GM21619 (cell line): ENCODE measurements around the gene MRGPRF.
"Not testable (repeated sequence)": the region's sequence is repeated elsewhere in the genome, so short reads cannot be mapped to it uniquely, and the experiment has no call there.

Experiments used
- ATAC-seq: cut with Tn5 transposase; IDR thresholded peaks from one replicate; pipeline ENCODE4 v1.9.1; 2021; ENCODE audit not compliant: unreplicated experiment

The MRGPRF gene

GRCh38 chr11:69004411-69005182, 8.4 kb downstream of the MRGPRF start:
- ATAC-seq, result no peak

GRCh38 chr11:69003866-69004367, 9.1 kb downstream of the MRGPRF start:
- ATAC-seq, result no peak

GRCh38 chr11:69003301-69003865, 9.7 kb downstream of the MRGPRF start:
- ATAC-seq, result no peak

- no peak for ATAC-seq
Measured at GRCh38 chr11:69002570-69003231, 10.3 kb downstream of the MRGPRF start.

GRCh38 chr11:69002110-69002569, 10.9 kb downstream of the MRGPRF start:
- no peak for ATAC-seq

- ATAC-seq, result no peak
Measured at GRCh38 chr11:69001243-69002081, 11.6 kb downstream of the MRGPRF start.

GRCh38 chr11:69000831-69001242, 12.2 kb downstream of the MRGPRF start:
- no peak for ATAC-seq

GRCh38 chr11:69000391-69000790, 12.7 kb downstream of the MRGPRF start:
- ATAC-seq, result no peak

GRCh38 chr11:68999748-69000355, 13.2 kb downstream of the MRGPRF start:
- ATAC-seq, result not testable (repeated sequence)

- no peak for ATAC-seq
Measured at GRCh38 chr11:68999093-68999747, 13.8 kb downstream of the MRGPRF start.

- ATAC-seq, result no peak
Measured at GRCh38 chr11:68998390-68998911, 14.6 kb downstream of the MRGPRF start.

GRCh38 chr11:68997995-68998348, 15.1 kb downstream of the MRGPRF start:
- no peak for ATAC-seq

- no peak for ATAC-seq
Measured at GRCh38 chr11:68997124-68997994, 15.7 kb downstream of the MRGPRF start.

- no peak for ATAC-seq
Measured at GRCh38 chr11:68996376-68997123, 16.5 kb downstream of the MRGPRF start.

- no peak for ATAC-seq
Measured at GRCh38 chr11:68994894-68995285, 18.2 kb downstream of the MRGPRF start.

GRCh38 chr11:68994161-68994893, 18.7 kb downstream of the MRGPRF start:
- no peak for ATAC-seq

GRCh38 chr11:68993546-68993945, 19.5 kb downstream of the MRGPRF start:
- ATAC-seq, result no peak
